ENCODE data around the gene NOL4L. TPM values are rescaled to one million over a fixed set of nuclear protein-coding genes. Genes with fewer than 3 reads are reported as not detected.
"Not testable (repeated sequence)": the region's sequence is repeated elsewhere in the genome, so short reads cannot be mapped to it uniquely, and the experiment has no call there.

The NOL4L gene
- total RNA-seq, 1 experiment from 2014 or later: 7.5 TPM

DNA sequence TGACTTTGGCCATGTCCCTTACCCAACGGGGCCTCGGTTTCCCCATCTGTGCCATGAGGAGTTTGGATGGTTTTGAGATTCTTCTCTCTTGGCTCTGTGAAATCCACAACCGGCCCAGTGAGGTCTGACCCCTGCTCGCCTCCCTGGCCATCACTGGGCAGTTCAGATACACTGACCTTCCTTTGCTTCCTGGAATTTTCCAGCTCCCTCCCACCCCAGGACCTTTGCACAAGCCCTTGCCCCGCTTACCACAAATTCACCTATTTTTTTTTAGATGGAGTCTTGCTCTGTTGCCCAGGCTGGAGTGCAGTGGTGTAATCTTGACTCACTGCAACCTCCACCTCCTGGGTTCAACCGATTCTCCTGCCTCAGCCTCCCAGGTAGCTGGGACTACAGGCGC lies 12.6 kb upstream of the NOL4L start:
- DNase-seq (ENCODE audit: extremely low read depth, low read depth): no peak

- DNase-seq (ENCODE audit: extremely low read depth, low read depth): no peak
Observed at GRCh38 chr20:32596681-32597252, 11.6 kb upstream of the NOL4L start.

DNA sequence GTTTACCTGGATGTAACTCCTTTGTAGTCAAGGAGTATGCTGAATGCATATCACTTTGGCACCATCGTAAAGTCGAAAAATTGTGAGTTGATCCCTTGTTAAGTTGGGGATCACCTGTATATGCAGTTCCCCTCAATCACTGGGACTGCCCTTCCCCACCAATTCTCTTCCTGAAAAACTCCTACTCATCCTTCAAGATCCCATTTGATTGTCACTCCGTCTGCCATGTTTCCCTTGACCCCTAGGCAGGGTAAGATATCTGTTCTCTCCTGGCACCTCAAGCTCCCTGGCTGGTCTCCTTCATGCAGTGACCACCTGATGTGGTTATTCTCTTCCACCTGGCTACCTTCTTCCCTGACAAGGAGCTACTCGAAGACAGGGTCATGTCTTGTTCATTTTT lies 10.0 kb upstream of the NOL4L start:
- DNase-seq (ENCODE audit: extremely low read depth, low read depth): no peak

- DNase-seq (ENCODE audit: extremely low read depth, low read depth): not testable (repeated sequence)
Observed at GRCh38 chr20:32594669-32595068, 9.5 kb upstream of the NOL4L start.

DNA sequence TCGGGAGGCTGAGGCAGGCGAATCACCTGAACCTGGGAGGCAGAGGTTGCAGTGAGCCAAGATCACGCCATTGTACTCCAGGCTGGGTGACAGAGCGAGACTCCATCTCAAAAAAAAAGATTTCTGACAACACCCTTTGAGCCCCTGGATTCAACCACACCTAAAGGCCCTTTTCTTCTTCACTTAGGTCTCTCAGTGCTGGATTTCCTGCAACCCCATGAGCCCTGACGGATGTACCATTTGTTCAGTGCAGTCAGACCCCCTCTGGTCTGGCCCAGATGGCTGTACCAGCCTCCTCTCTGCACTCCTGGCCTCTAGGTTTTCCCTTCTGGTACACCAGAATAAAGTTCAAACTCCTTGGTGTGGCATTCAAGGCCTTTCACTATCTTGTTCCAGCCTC lies 9.1 kb upstream of the NOL4L start:
- DNase-seq (ENCODE audit: extremely low read depth, low read depth): no peak

DNA sequence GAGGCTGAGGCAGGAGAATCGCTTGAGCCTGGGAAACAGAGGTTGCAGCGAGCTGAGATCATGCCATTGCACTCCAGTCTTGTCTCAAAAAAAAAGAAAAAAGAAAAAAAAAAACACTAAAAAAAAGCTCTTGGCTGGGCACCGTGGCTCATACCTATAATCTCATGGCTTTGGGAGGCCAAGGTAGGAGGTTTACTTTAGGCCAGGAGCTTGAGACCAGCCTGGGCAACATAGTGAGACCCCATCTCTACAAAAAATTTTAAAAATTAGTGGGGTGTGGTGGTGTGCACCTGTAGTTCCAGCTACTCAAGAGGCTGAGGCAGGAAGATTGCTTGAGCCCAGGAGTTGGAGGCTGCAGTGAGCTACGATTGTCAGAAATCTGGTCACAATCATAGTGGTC lies 7.5 kb upstream of the NOL4L start:
- not testable (repeated sequence) for DNase-seq (ENCODE audit: extremely low read depth, low read depth)

DNA sequence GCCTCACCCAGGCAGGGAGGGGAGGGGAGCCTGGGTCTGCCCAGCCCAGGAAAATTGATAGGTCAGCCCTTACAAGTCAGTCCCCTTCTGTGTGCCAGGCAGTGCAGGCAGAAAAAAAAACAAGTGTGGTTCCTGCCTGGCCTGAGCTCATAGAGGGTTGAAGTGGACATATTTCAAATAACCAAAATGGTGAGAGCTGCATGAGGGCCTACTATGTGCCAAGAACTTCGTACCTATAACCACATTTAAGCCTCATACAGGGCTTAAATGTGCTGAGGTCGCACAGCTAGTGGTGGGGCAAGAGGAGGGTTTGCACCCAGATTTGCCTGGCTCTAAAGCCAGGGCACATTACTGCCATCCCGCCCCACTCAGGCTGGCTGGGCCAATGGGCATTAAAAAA lies 6.9 kb upstream of the NOL4L start:
- no peak for DNase-seq (ENCODE audit: extremely low read depth, low read depth)

GRCh38 chr20:32589769-32590168 lies 4.6 kb upstream of the NOL4L start:
- DNase-seq (ENCODE audit: extremely low read depth, low read depth): no peak

DNA sequence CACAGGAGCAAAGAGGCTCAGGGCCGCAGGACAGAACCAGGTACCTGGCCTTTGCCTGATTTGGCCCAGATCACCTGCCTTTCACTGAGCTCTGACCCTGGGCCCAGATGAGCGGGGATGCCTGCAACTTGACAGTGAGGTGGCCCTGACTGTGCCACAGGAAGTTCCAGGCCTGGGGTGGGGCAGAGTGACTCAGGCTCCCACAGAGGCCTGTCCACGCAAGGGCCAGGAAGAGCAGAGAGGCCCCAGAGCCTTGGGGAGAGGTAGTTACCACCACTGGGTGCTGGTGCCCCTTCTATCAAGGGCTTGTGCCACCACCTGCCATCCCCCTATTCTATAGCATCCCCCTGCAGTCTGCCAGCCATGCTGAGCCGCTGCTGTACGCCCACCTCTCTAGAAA lies 4.1 kb upstream of the NOL4L start:
- no peak for DNase-seq (ENCODE audit: extremely low read depth, low read depth)

- DNase-seq (ENCODE audit: extremely low read depth, low read depth): no peak
Observed at GRCh38 chr20:32588040-32588439, 2.9 kb upstream of the NOL4L start.

DNA sequence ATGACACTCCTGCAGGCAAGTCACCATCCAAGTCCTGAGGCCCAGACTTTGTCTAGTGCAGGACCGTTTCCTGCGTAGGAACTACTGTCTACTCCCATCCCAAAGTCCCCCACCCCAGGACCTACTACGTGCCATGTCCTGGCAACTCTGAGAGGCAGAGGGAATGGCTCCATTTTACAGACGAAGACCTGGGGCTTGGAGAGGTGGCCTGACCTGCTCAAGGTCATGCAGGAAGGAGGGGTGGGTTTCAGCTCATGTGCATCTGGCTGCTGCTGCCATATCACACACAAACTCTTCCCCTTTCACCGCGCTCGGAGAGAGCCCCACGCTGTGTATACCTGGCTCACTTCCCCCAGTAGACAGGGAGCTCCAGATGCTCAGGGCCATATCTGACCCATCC lies 1.2 kb upstream of the NOL4L start:
- no peak for DNase-seq (ENCODE audit: extremely low read depth, low read depth)

DNA sequence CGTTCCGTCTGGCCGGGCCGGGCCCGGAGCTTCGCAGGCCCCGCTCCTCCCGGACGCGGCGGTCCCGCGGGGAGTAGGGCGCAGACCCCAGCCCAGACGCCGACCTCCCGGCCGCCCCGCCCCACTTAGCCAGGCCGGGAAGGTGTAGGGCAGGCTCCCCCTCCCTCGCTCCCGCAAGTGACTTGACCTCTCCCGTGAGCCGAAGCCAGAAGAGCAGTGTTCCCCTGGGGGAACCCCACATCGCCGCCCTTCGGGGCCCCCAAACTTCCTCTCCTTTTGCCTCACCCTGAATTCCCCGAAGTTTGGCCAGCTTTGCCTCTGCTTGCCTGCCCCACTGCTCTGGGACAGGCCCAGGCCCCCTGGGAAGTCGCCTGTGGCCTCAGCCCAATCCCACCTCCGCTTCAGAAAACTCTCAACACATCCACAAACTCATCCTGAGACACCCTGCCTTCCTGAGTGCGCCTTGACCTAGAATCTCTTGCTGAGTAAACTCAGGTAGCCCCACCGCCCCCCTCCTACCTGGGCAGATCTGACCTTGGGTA lies 524 bp upstream of the NOL4L start:
- DNase-seq (ENCODE audit: extremely low read depth, low read depth): no peak

- DNase-seq (ENCODE audit: extremely low read depth, low read depth): no peak
Observed at GRCh38 chr20:32583581-32584070, 1.5 kb downstream of the NOL4L start.

DNA sequence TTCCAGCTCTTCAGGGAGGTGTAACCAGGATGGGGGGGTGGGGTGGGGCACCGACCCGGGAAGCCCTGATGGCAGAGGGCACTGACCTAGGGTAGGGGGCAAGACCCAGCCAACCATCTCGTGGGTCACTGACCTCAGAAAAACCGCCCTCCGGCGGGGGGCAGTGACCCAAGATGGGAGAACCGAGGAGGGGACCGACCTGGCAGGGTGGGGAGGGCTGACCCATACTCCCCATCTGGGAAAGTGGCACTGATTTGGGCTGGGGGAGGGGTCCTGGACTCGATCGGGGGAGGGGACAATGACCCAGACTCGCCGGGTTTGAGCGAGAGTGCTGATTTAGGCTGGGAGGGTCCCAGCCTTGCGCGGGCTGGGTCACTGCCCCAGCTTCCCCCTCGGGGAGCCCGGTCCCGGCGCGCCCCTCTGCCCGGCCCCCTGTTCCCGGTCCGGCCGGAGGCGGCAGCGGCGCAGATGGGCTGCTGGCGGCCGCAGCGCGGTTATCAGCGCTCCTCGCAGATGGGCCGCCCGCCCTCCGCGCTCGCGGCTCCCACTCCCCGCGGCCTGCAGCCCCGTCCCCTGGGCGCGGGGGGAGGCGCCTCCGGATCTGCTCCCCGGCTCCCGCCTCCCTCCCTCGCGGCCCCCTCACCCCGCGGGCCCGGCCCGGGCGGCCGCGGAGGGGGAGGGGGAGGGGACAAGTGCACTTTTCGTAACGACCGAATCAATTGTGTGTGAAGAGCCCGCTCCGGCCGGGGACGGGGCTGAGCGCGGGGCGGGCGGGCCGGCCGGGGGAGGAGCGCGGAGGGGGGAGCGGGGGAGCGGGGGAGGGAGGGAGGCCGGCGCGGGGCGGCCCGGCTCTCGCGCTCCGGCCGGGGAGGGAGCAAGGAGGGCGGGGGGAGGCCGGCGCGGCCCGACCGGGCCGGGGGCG lies 2.2 kb downstream of the NOL4L start:
- no peak for DNase-seq (ENCODE audit: extremely low read depth, low read depth)

DNA sequence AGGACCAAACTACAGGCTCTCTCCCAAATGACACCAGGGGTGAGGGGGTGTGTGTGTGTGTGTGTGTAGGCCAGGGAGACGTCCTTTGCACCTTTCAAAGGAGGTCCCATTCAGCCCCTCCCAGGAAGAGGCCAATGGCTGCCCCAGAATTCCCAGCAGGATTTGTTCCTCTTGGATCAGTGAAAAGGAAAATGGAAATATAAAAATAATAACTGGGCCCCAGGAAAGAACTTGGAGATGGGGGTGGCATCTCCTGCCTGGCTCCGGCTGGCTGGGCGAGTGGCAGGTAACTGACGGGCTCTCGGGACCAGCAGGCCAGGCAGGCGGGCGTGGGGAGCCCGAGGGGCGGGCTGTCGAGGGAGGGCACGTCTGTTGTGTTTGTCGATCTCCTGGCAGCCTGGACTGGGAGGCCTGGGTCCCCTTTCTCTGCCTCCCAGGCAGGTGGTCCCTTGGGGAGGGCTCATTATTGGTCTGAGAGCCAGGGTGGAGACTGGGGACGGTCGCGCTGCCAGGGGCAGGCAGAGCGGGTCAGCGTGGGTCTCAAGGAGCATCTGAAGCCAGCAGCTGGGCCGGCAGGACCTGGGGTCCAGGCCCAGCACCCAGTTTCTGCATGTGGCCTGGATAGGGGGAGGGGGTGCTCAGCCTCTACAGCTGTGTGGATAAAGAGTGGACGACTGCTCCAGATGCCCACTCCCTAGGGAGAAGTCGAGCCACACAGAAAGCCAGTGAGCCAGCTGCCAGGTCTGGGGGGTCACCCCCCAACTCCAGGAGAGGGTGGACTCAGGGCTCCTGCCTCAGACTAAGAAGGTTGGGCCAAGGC lies 3.1 kb downstream of the NOL4L start:
- DNase-seq (ENCODE audit: extremely low read depth, low read depth): no peak

GRCh38 chr20:32580970-32581838 lies 3.9 kb downstream of the NOL4L start:
- DNase-seq (ENCODE audit: extremely low read depth, low read depth): no peak

- DNase-seq (ENCODE audit: extremely low read depth, low read depth): no peak
Observed at GRCh38 chr20:32580219-32580969, 4.7 kb downstream of the NOL4L start.

DNA sequence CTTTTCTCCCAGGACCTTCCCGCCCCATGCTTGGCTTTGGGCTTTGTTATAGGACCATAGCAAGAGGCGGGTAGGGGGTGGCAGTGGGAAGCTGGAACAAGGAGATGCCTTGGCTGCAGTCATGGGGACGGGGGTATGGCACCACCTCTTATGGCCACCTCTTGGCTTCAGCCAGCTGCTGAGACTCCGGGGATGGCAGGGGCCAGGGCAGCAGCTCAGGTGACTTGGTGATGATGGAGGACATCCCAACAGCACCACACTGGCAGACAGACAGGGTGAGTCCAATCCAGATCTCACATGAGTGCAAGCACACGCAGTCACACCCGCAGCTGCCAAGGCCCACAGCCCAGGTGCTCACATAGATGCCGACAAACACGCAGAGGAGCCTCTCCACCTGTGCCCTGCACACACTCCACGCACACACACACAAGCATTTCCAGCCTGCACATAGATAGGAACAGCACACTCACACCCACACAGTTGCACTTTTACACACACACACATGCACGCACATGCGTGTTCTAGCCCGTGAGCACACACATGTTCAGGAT lies 6.2 kb downstream of the NOL4L start:
- DNase-seq (ENCODE audit: extremely low read depth, low read depth): no peak

- DNase-seq (ENCODE audit: extremely low read depth, low read depth): not testable (repeated sequence)
Observed at GRCh38 chr20:32578062-32578461, 7.1 kb downstream of the NOL4L start.

All from NCI-H460 (cell line).